ENCODE results near the gene NKAIN1. TPM values are rescaled to one million over a fixed set of nuclear protein-coding genes. Genes with fewer than 3 reads are reported as not detected.

NKAIN1 gene
- total and polyA plus RNA-seq, 2 of the 13 experiments (the other 11 are each of a cell fraction or from before 2014, with no cell fraction given): 0.29 to 0.40 TPM

DNA sequence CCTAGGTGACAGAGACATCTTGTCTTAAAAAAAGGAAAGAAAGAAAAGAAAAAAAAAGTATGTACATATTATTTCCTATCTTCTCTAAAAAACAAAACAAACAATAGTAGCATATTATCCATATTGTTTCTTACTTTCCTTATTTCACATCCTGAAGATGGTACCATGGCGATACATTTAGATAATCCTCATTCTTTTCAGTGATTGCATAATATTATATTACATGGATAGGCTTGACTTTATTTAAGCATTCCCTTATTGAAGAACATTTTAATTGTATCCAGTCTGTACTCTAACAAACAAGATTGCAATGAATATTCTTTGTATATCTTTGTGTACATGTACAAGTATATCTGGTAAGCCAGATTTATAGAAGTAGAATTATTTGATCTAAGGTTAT lies 91.3 kb downstream of the NKAIN1 start:
- no peaks in the 10 kb centered on the region for H3K9me3 ChIP-seq (ENCODE audit: low read length)
- no peaks in the 10 kb centered on the region for H4K20me1 ChIP-seq (ENCODE audit: insufficient read depth, low read length)
- H3K27ac ChIP-seq (ENCODE audit: extremely low read length, insufficient read depth, low read length): no peak overlapping the region
- H3K9ac ChIP-seq (ENCODE audit: insufficient read depth, low read depth, low read length): no peak overlapping the region
- no peaks in the 10 kb centered on the region for H3K36me3 ChIP-seq (replicated peaks in 1 of 2; ENCODE audit: control insufficient read depth in 1 of 2, insufficient read depth in 2 of 2, low read length in 2 of 2)
- no peak overlapping the region for H2AFZ ChIP-seq (ENCODE audit: low read length)
- ATAC-seq: no peak
- DNase-seq (ENCODE audit: low spot score): no peak
- H3K27me3 ChIP-seq (ENCODE audit: control insufficient read depth in 1 of 2, insufficient read depth in 2 of 2, low read length in 2 of 2): no peaks in the 10 kb centered on the region
- WGBS (ENCODE audit: low lambda C conversion rate): 82% methylated on average over 1 of the region's 1 CpG
- TF ChIP-seq CEBPB (IDR thresholded peaks at IDR 0.05; ENCODE audit: borderline replicate concordance, low read depth, low read length) (peak; percentile 29; the same call in 1 of the 2 replicates), CREBL2 (CRISPR knock-in tag; IDR thresholded peaks at IDR 0.05; ENCODE audit: borderline replicate concordance) (no peak)
- BruUV-seq (replicated peaks): no TSS peak
- H3K4me1 ChIP-seq (ENCODE audit: insufficient read depth, low read length): peaks cover 12% of the 10 kb centered on the region
- ChIA-PET POLR2A (no interaction called here), CTCF (ENCODE audit: low intra/inter-chr PET ratio, low total read pairs) (no interaction called here)
- FAIRE-seq: no peak
- no peak overlapping the region for H3K4me2 ChIP-seq (ENCODE audit: low read depth, low read length)
- intact Hi-C loops (cut with micrococcal nuclease; ENCODE audit: unreplicated experiment): no loop called here
- no peaks in the 10 kb centered on the region for H3K79me2 ChIP-seq (ENCODE audit: insufficient read depth, low read length)
- in situ Hi-C loops (cut with HindIII; ENCODE audit: extremely low pct_ligation_motif_present, low pct_unique_long_range_greater_than_20kb): no loop called here
- H3K4me3 ChIP-seq (replicated peaks in 1 of 3; ENCODE audit: insufficient read depth in 1 of 3, low read depth in 2 of 3, low read length in 3 of 3): no peak overlapping the region

DNA sequence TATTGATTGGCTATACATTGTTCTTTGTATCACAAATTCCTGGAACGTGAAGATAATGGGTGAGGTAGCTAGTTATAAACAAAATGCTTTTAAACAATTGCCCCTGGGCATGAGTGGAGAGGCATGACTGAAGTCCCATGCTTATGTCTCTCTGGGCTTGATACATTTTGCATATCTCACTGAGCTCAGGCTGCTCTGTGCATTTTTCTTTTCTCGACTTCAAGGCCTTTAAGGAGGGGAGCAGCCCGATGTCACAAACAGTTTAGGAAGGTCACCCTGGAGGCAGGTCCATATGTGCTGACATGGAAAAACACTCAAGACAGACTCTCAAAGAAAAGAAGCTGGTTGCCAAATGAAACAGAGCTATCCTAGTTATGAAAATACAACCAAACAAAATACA lies 94.0 kb downstream of the NKAIN1 start:
- no peaks in the 10 kb centered on the region for H3K9me3 ChIP-seq (ENCODE audit: low read length)
- H3K36me3 ChIP-seq (replicated peaks in 1 of 2; ENCODE audit: control insufficient read depth in 1 of 2, insufficient read depth in 2 of 2, low read length in 2 of 2): no peaks in the 10 kb centered on the region
- H2AFZ ChIP-seq (ENCODE audit: low read length): no peak overlapping the region
- H3K27me3 ChIP-seq (ENCODE audit: control insufficient read depth in 1 of 2, insufficient read depth in 2 of 2, low read length in 2 of 2): no peaks in the 10 kb centered on the region
- H3K79me2 ChIP-seq (ENCODE audit: insufficient read depth, low read length): no peaks in the 10 kb centered on the region
- H3K4me1 ChIP-seq (ENCODE audit: insufficient read depth, low read length): peaks cover 5% of the 10 kb centered on the region; the same call in 1 of the 2 replicates
- no peak overlapping the region for H3K27ac ChIP-seq (ENCODE audit: extremely low read length, insufficient read depth, low read length)
- intact Hi-C loops (cut with micrococcal nuclease; ENCODE audit: unreplicated experiment) (no loop called here), in situ Hi-C loops (cut with HindIII; ENCODE audit: extremely low pct_ligation_motif_present, low pct_unique_long_range_greater_than_20kb) (no loop called here)
- no peak overlapping the region for H3K4me3 ChIP-seq (replicated peaks in 1 of 3; ENCODE audit: insufficient read depth in 1 of 3, low read depth in 2 of 3, low read length in 3 of 3)
- H3K9ac ChIP-seq (ENCODE audit: insufficient read depth, low read depth, low read length): no peak overlapping the region
- TF ChIP-seq, protein P1, sequence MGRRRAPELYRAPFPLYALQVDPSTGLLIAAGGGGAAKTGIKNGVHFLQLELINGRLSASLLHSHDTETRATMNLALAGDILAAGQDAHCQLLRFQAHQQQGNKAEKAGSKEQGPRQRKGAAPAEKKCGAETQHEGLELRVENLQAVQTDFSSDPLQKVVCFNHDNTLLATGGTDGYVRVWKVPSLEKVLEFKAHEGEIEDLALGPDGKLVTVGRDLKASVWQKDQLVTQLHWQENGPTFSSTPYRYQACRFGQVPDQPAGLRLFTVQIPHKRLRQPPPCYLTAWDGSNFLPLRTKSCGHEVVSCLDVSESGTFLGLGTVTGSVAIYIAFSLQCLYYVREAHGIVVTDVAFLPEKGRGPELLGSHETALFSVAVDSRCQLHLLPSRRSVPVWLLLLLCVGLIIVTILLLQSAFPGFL (CRISPR knock-in tag; IDR thresholded peaks at IDR 0.05): no peak
- TF ChIP-seq SOX6 (IDR thresholded peaks at IDR 0.05) (no peak), SOX6 (CRISPR knock-in tag; IDR thresholded peaks at IDR 0.05) (no peak), KLF13 (CRISPR knock-in tag; IDR thresholded peaks at IDR 0.05) (no peak), ASH2L (IDR thresholded peaks at IDR 0.05; ENCODE audit: insufficient read length, low read depth, low read length) (no peak), ETV5 (CRISPR knock-in tag; IDR thresholded peaks at IDR 0.05; ENCODE audit: borderline replicate concordance) (no peak), ZNF724P (CRISPR knock-in tag; IDR thresholded peaks at IDR 0.05; ENCODE audit: borderline replicate concordance) (no peak), ZMAT5 (CRISPR knock-in tag; IDR thresholded peaks at IDR 0.05; ENCODE audit: borderline replicate concordance, low read depth) (no peak), NONO (IDR thresholded peaks at IDR 0.05) (no peak), NONO (CRISPR knock-in tag; conservative IDR thresholded peaks at IDR 0.05) (no peak), MTF1 (CRISPR knock-in tag; IDR thresholded peaks at IDR 0.05) (no peak), MZF1 (CRISPR knock-in tag; IDR thresholded peaks at IDR 0.05; ENCODE audit: borderline replicate concordance) (no peak)
- TF ChIP-seq, protein P2, sequence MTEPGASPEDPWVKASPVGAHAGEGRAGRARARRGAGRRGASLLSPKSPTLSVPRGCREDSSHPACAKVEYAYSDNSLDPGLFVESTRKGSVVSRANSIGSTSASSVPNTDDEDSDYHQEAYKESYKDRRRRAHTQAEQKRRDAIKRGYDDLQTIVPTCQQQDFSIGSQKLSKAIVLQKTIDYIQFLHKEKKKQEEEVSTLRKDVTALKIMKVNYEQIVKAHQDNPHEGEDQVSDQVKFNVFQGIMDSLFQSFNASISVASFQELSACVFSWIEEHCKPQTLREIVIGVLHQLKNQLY (CRISPR knock-in tag; IDR thresholded peaks at IDR 0.05): no peak
- DNase-seq (ENCODE audit: low spot score) (no peak), ATAC-seq (no peak), FAIRE-seq (no peak)
- H3K4me2 ChIP-seq (ENCODE audit: low read depth, low read length): no peak overlapping the region
- CTCF ChIA-PET (ENCODE audit: low intra/inter-chr PET ratio, low total read pairs): no interaction called here
- 14% methylated on average over 3 of the region's 3 CpGs for WGBS (ENCODE audit: low lambda C conversion rate)
- POLR2A ChIA-PET: no interaction called here
- no peaks in the 10 kb centered on the region for H4K20me1 ChIP-seq (ENCODE audit: insufficient read depth, low read length)
- BruUV-seq (replicated peaks): no TSS peak

Measured in HepG2 (cell line).